DMS79 (cell line): Measurements from ENCODE around the gene RNLS.

Source experiments
- DNase-seq: peaks from one replicate; lab custom pipeline; 2025; lab: John Stamatoyannopoulos, UW

Gene RNLS

GRCh38 chr10:88428442-88428841, 154.7 kb downstream of the RNLS start:
- no peak for DNase-seq

GRCh38 chr10:88427024-88427423, 156.1 kb downstream of the RNLS start:
- no peak for DNase-seq

- DNase-seq: no peak
Measured at GRCh38 chr10:88424881-88425280, 158.2 kb downstream of the RNLS start.

DNA sequence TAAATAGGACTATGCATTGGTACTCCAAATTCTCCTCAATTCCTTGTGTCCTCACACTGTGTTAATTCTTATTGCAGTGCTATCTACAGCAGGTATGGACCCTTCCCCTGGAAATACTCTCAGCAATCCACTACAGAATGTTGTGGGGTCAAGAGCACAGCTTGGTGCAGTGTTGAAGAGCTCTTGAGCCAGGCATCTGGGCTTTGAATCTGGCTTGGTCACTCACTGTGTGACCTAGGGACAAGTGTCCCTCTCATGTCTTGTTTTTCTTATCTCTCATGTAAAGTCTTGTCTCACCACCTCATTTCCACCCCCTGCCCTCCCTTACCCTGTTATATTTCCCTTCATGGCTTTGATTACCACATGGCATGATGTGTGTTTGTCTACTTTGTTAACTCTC, 159.4 kb downstream of the RNLS start:
- no peak for DNase-seq

- DNase-seq: no peak
Measured at GRCh38 chr10:88421590-88421989, 161.5 kb downstream of the RNLS start.

- DNase-seq: no peak
Measured at GRCh38 chr10:88418871-88419270, 164.2 kb downstream of the RNLS start.

GRCh38 chr10:88417387-88418030, 165.6 kb downstream of the RNLS start:
- no peak for DNase-seq

DNA sequence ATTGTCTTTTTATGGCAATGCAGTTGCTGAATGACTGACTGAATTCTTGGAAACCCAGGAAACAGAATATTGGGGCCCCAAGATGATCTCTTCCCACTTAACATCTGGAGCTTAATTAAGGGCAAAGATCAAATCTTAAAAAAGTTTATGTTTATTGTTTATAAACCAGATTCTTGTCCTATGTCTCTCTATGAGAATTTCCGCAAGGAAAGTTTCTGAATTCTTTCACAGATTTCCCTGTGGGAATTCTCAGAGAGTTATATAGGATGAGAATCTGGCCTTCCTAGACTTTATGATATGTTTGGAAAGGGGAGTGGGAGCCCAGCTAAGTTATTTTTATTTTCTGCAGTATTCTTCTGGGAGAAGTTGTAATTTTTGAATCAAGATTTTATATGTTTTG, 166.3 kb downstream of the RNLS start:
- no peak for DNase-seq

DNA sequence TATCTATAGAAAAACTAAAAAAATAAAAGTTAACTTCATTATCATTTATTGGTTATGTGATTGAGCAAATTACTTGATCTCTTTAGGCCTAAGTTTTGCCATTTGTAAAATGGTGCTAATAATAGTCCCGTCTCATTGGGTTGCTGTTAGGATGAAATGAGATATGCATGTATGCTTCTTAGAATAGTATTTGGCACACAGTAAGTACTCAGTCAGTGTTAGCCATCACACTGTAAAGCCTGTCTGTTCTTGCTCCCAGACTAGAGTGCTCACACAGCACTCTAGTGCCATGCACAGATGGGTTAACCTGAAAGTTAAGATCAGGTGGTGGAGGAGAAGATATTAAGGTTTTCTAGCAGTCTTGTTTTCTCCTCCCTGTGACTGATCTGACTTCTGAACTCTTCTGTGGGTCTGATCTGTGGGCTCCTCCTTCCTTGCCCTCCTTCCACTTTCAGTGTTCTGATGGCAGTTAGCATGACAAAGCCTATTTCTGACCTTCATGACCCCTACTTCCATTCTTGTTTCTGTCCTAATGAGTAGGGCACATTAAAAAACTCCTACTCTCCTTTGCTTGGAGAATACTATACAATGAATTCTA, 167.5 kb downstream of the RNLS start:
- no peak for DNase-seq

DNA sequence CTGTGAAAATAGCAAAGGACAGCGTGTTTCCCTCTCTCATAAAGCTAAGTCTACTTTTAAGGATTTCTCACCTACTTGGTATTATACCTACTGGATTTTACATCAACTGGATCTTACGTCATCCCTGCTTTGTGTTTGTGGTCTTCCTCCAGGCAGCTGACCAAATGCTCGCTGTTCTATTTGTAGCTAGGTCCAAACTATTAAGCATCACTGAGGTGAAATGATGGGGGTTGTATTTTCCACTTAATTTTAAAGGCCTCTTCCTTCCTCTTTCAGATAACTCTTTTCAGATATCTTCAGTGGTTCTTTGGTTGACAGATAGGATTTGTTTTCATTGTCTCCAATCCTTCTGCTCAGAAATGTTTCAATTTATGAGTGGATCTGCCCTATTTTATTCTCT, 169.7 kb downstream of the RNLS start:
- no peak for DNase-seq

GRCh38 chr10:88411772-88412349, 171.3 kb downstream of the RNLS start:
- DNase-seq: no peak

- DNase-seq: no peak
Measured at GRCh38 chr10:88409824-88410223, 173.3 kb downstream of the RNLS start.

- DNase-seq: no peak
Measured at GRCh38 chr10:88409236-88409635, 173.9 kb downstream of the RNLS start.

DNA sequence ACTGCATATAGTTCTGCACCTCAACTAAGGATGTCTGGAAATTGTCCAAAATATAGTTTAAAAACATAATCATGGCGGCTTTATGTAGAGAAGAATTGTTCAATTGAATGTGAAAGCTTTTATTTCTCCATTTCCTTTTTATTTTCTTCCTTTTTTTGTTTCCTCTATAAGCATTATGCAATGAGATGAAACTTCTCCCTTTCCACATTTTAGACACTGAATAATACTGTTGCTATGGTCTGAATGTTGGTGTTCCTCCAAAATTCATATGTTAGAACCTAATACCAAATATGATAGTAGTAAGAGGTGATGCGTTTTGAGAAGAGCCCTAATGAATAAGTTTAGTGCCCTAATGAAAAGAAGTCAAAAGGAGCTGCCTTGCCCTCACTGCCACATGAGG, 175.0 kb downstream of the RNLS start:
- no peak for DNase-seq

GRCh38 chr10:88404133-88404532, 179.0 kb downstream of the RNLS start:
- DNase-seq: no peak

DNA sequence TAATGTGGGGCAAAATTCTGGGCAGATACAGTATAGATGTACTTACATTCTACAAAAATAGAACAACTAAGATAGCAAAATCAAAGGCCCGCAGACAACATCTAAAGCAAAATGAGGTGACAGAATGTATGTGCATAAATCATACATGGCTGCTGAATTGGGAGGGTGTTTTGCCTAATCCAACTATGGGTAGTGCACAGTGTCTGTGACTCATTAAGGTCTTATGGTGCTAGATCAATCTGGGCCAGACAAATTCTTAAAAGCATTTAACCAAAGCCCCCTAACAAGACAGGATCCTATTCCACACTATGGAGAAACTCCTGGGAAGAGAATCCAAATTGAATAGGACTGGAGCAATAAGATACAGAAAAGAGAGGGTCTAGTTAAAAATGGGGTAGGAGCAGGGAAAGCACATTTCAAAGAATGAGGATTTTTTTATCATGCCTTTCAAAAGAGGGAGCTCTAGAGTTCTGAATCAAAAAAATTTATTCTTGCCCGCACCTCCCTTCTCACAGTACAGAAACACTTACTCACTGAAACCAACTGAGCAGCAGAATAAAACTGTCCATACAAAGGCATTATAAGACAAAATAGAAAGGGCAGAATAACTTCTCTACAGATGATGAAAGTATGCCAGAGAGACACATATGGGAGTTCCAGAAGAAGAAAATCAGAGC, 181.3 kb downstream of the RNLS start:
- DNase-seq: no peak

- DNase-seq: no peak
Measured at GRCh38 chr10:88399240-88399639, 183.9 kb downstream of the RNLS start.

DNA sequence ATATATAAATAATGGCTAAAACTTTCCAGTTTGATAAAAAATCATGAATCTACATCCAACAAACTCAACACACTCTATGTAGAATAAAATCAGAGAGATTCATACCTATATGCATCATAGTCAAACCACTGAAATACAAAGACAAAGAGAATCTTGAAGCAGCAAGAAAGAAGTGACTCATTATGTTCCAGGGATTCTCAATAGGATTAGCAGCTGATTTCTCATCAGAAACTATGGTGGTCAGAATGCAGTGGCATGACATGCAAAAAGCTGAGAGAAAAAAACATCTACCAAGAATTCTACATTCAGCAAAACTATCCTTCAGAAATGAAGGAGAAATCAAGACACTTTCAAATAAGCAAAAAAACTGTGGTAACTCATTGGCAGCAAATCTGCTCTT, 187.4 kb downstream of the RNLS start:
- no peak for DNase-seq

- no peak for DNase-seq
Measured at GRCh38 chr10:88392222-88392621, 190.9 kb downstream of the RNLS start.

- DNase-seq: no peak
Measured at GRCh38 chr10:88390041-88390440, 193.1 kb downstream of the RNLS start.

- DNase-seq: no peak
Measured at GRCh38 chr10:88389456-88389855, 193.7 kb downstream of the RNLS start.

GRCh38 chr10:88388324-88388723, 194.8 kb downstream of the RNLS start:
- DNase-seq: no peak
